H9 (cell line): ENCODE measurements around the gene ZMIZ1. TPM values are rescaled to one million over a fixed set of nuclear protein-coding genes. Genes with fewer than 3 reads are reported as not detected.

Source experiments
- DNase-seq: peaks from one replicate; pipeline ENCODE4 v3.0.0-alpha.2; 2017
- H2AFZ ChIP-seq: one replicate; pipeline ENCODE4 v1.6.1; 2013; ENCODE audit warnings: mild to moderate bottlenecking, low read length, control low read depth, moderate library complexity
- H2AK5ac ChIP-seq: 2 replicates; pipeline ENCODE4 v1.6.1; 2013; ENCODE audit warnings: low read length, control low read depth, mixed read lengths; ENCODE audit not compliant: insufficient read length
- H2BK120ac ChIP-seq: one replicate; pipeline ENCODE4 v1.6.1; 2013; ENCODE audit warnings: low read depth, mild to moderate bottlenecking, low read length, control low read depth, inconsistent platforms; ENCODE audit not compliant: poor library complexity, severe bottlenecking
- H2BK12ac ChIP-seq: 2 replicates; pipeline ENCODE4 v1.6.1; 2013; ENCODE audit warnings: low read length, control low read depth, mixed read lengths, low read depth; ENCODE audit not compliant: insufficient read length
- H2BK15ac ChIP-seq: 2 replicates; pipeline ENCODE4 v1.6.1; 2013; ENCODE audit warnings: low read depth, low read length, control low read depth
- H2BK20ac ChIP-seq: one replicate; pipeline ENCODE4 v1.6.1; 2013; ENCODE audit warnings: low read depth, mild to moderate bottlenecking, low read length, control low read depth, inconsistent platforms; ENCODE audit not compliant: poor library complexity, severe bottlenecking
- H2BK5ac ChIP-seq: 2 replicates; pipeline ENCODE4 v1.6.1; 2013; ENCODE audit warnings: low read length, control low read depth, mixed read lengths; ENCODE audit not compliant: insufficient read length
- H3K14ac ChIP-seq: 2 replicates; pipeline ENCODE4 v1.6.1; 2013; ENCODE audit warnings: low read length, control low read depth; ENCODE audit not compliant: insufficient read depth
- H3K18ac ChIP-seq: 2 replicates; pipeline ENCODE4 v1.6.1; 2013; ENCODE audit warnings: low read depth, mild to moderate bottlenecking, mixed read lengths, low read length, control low read depth; ENCODE audit not compliant: insufficient read length
- H3K23ac ChIP-seq: 2 replicates; pipeline ENCODE4 v1.6.1; 2013; ENCODE audit warnings: low read length, control low read depth, mixed read lengths, low read depth; ENCODE audit not compliant: insufficient read length
- H3K23me2 ChIP-seq: 2 replicates; pipeline ENCODE4 v1.6.1; 2013; ENCODE audit warnings: low read depth, mild to moderate bottlenecking, mixed read lengths, low read length, control low read depth; ENCODE audit not compliant: insufficient read length, poor library complexity, severe bottlenecking
- H3K27ac ChIP-seq: 2 replicates; pipeline ENCODE4 v1.5.1; 2013; ENCODE audit warnings: low read length, control low read depth, mixed read lengths, low read depth; ENCODE audit not compliant: insufficient read length
- H3K27me3 ChIP-seq: 2 replicates; pipeline ENCODE4 v1.6.1; 2013; ENCODE audit warnings: low read length, control low read depth, inconsistent platforms; ENCODE audit not compliant: insufficient read depth
- H3K4ac ChIP-seq: 2 replicates; pipeline ENCODE4 v1.6.1; 2013; ENCODE audit warnings: low read depth, mild to moderate bottlenecking, control low read depth, inconsistent platforms, low read length, moderate library complexity
- H3K4me1 ChIP-seq: 2 replicates; pipeline ENCODE4 v1.6.1; 2013; ENCODE audit warnings: low read length, control low read depth, inconsistent platforms; ENCODE audit not compliant: insufficient read depth
- H3K4me2 ChIP-seq: 2 replicates; pipeline ENCODE4 v1.6.1; 2013; ENCODE audit warnings: low read length, control low read depth, mixed read lengths; ENCODE audit not compliant: insufficient read length, insufficient read depth
- H3K56ac ChIP-seq: 2 replicates; pipeline ENCODE4 v1.6.1; 2013; ENCODE audit warnings: low read depth, mild to moderate bottlenecking, mixed read lengths, low read length, control low read depth; ENCODE audit not compliant: insufficient read length
- H3K79me1 ChIP-seq: 2 replicates; pipeline ENCODE4 v1.6.1; 2013; ENCODE audit warnings: low read depth, mild to moderate bottlenecking, moderate library complexity, low read length, control low read depth, inconsistent platforms; ENCODE audit not compliant: insufficient read depth, poor library complexity, severe bottlenecking
- H3K79me2 ChIP-seq: 2 replicates; pipeline ENCODE4 v1.6.1; 2013; ENCODE audit warnings: low read length, control low read depth, inconsistent platforms; ENCODE audit not compliant: insufficient read depth
- H3K9ac ChIP-seq: 2 replicates; pipeline ENCODE4 v1.6.1; 2013; ENCODE audit warnings: low read length, control low read depth, mixed read lengths; ENCODE audit not compliant: insufficient read length; ENCODE audit errors: extremely low read depth
- H3K9me3 ChIP-seq: one replicate; pipeline ENCODE4 v1.6.1; 2013; ENCODE audit warnings: low read depth, low read length, inconsistent platforms; ENCODE audit not compliant: control insufficient read depth
- H3T11ph ChIP-seq: one replicate; pipeline ENCODE4 v1.6.1; 2013; ENCODE audit warnings: mild to moderate bottlenecking, low read length, control low read depth, inconsistent platforms
- H4K20me1 ChIP-seq: one replicate; pipeline ENCODE4 v1.6.1; 2013; ENCODE audit not compliant: control insufficient read depth, insufficient read length, insufficient read depth
- H4K5ac ChIP-seq: 2 replicates; pipeline ENCODE4 v1.6.1; 2013; ENCODE audit warnings: low read depth, mild to moderate bottlenecking, mixed read lengths, low read length, control low read depth; ENCODE audit not compliant: insufficient read length
- H4K8ac ChIP-seq: replicated peaks from 2 replicates; pipeline ENCODE4 v1.6.1; 2013; ENCODE audit warnings: low read length, control low read depth, mixed read lengths, low read depth; ENCODE audit not compliant: insufficient read length
- H4K91ac ChIP-seq: 2 replicates; pipeline ENCODE4 v1.6.1; 2013; ENCODE audit warnings: low read depth, mild to moderate bottlenecking, moderate library complexity, mixed read lengths, low read length, control low read depth; ENCODE audit not compliant: insufficient read length
- H3K27ac Mint-ChIP-seq, 3 experiments: 2 replicates in 2 of 3; 3 replicates in 1 of 3; pipeline ENCODE4 v1.8.0; 2020 to 2021; ENCODE audit warnings: mixed read lengths in 3 of 3, mild to moderate bottlenecking in 1 of 3, moderate library complexity in 1 of 3
- H3K27me3 Mint-ChIP-seq: 2 replicates; pipeline ENCODE4 v1.8.0; 2021; ENCODE audit warnings: low read depth, mild to moderate bottlenecking, moderate library complexity, mixed read lengths
- H3K36me3 Mint-ChIP-seq, 3 experiments: 2 replicates in 2 of 3; 3 replicates in 1 of 3; pipeline ENCODE4 v1.8.0; 2020 to 2021; ENCODE audit warnings: low read depth in 3 of 3, mixed read lengths in 3 of 3; ENCODE audit not compliant: insufficient read depth in 1 of 3
- H3K4me1 Mint-ChIP-seq, 2 experiments: 2 replicates each; pipeline ENCODE4 v1.8.0; 2020; ENCODE audit warnings: mixed read lengths in 2 of 2
- H3K4me3 Mint-ChIP-seq, 2 experiments: 2 replicates in 1 of 2; 3 replicates in 1 of 2; pipeline ENCODE4 v1.8.0; 2020 to 2021; ENCODE audit warnings: mild to moderate bottlenecking in 2 of 2, mixed read lengths in 2 of 2, moderate library complexity in 1 of 2
- H3K9me3 Mint-ChIP-seq, 2 experiments: 2 replicates in 1 of 2; 3 replicates in 1 of 2; pipeline ENCODE4 v1.8.0; 2020; ENCODE audit warnings: mild to moderate bottlenecking in 2 of 2, mixed read lengths in 2 of 2, moderate library complexity in 1 of 2
- CTCF ChIP-seq: fragments of 200-600 bp; sonication (generic); conservative IDR thresholded peaks from 3 replicates; pipeline ENCODE4 v1.8.0; 2021; ENCODE audit warnings: antibody characterized with exemption, mild to moderate bottlenecking
- WGBS: extraction: QIAGEN DNeasy Blood & Tissue Kit; methylation state at CpG from one replicate; pipeline ENCODE4 v1.1.7; 2013; ENCODE audit warnings: missing lambda C conversion rate, low lambda C conversion rate, mixed read lengths; ENCODE audit not compliant: insufficient read length; ENCODE audit errors: extremely low coverage; 5-methylcytosine and 5-hydroxymethylcytosine counted together
- total RNA-seq: library from RNA; stranded (reverse); gene quantifications from 2 replicates; pipeline ENCODE4 v1.2.1, GENCODE V29; 2021

ZMIZ1 gene
- total RNA-seq, 1 experiment from 2014 or later, result 36.9 TPM

DNA sequence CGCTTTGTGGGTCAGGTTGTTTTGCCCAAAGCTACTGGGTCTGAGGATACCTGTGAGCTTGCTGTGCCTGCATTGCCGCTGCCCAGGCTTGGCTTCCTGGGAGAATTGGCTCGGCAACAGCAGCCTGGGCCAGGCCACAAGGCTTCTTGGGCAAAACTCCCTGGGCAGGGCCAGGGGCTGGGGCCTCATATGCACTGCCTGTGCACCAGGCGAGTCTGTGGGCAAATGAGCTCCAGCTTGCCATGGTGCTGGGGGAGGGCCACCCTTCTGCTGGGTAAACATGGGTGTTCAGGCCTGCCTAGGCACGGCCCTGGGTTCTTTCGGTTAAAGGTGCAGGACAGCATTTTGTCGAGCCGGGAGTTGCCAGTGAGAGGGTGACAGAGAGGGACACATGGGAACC lies 19.4 kb downstream of the ZMIZ1 start:
- no peak overlapping the region for H3K4me3 Mint-ChIP-seq
- Histone ChIP-seq H2BK5ac (no peak overlapping the region), H3K9me3 (no peaks in the 10 kb centered on the region), H3K56ac (no peak overlapping the region), H3K23me2 (no peaks in the 10 kb centered on the region), H3K79me2 (peaks cover 16% of the 10 kb centered on the region; the same call in 1 of the 2 replicates), H4K20me1 (no peaks in the 10 kb centered on the region), H3K4me1 (peaks cover 10% of the 10 kb centered on the region), H3K9ac (no peak overlapping the region), H2AK5ac (no peak overlapping the region), H3K18ac (no peak overlapping the region), H3T11ph (no peak overlapping the region), H3K23ac (no peak overlapping the region), H4K5ac (no peak overlapping the region), H3K4ac (no peak overlapping the region), H4K91ac (no peak overlapping the region), H2BK12ac (no peak overlapping the region), H3K27me3 (no peaks in the 10 kb centered on the region), H2BK120ac (no peak overlapping the region), H3K27ac (no peak overlapping the region), H2BK20ac (no peak overlapping the region), H3K4me2 (no peak overlapping the region), H3K14ac (no peak overlapping the region), H2BK15ac (no peak overlapping the region), H4K8ac (no peak overlapping the region), H2AFZ (no peak overlapping the region), H3K79me1 (peaks cover 8% of the 10 kb centered on the region)
- no peaks in the 10 kb centered on the region for H3K9me3 Mint-ChIP-seq
- H3K4me1 Mint-ChIP-seq, result peaks cover 45 to 64% of the 10 kb centered on the region in 2 experiments
- no peak for TF ChIP-seq CTCF
- H3K27ac Mint-ChIP-seq, result no peak overlapping the region
- WGBS, result no CpG with 5 or more reads among the region's 8 CpGs
- H3K36me3 Mint-ChIP-seq, result 0 out of 7 replicates have a peak, but pooled peaks cover 0 to 7% (median 0%) of the 10 kb centered on the region in 3 experiments
- DNase-seq, result no peak
- H3K27me3 Mint-ChIP-seq, result no peaks in the 10 kb centered on the region
